Gastrocnemius medialis (tissue), 4 donors: ENCODE results near the gene TMPRSS4.

ENCODE experiments used
- POLR2A ChIP-seq, 2 donors: fragments of 450-650 bp; IDR thresholded peaks; one replicate each; pipeline ENCODE4 v1.6.1; 2017; ENCODE audit warnings: antibody characterized with exemption in 2 of 2, mild to moderate bottlenecking in 2 of 2, moderate library complexity in 2 of 2
- TF ChIP-seq, protein P1 (sequence below), 5 experiments: fragments of 450-650 bp in 3 of 5; fragments of 200-600 bp in 2 of 5; sonication (generic) in 2 of 5; IDR thresholded peaks in 4 of 5; conservative IDR thresholded peaks in 1 of 5; 1 replicate in 4 of 5; 2 replicates in 1 of 5; pipeline ENCODE4 v1.5.1; 2016 to 2019; ENCODE audit warnings: antibody characterized with exemption in 5 of 5, mild to moderate bottlenecking in 3 of 5, moderate library complexity in 3 of 5

DNA sequence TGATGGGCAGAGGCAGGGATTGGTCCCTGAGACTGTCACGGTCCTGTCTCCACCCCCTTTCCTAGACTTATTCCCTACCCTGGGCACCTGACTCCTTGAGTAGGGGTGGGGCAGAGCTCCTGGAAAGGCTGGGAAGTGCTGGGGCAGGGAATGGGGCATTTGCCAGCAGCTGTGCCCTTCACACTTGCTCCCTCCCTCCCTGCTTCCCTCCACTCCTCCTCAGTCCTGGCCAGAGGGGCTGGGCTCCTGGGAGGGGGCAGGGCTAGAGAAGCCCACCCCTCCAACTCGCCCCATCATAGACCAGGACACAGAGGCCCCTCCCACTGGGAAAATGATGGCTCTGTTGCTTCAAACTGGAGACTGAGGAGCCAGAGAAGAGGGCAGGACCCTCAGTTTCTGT, 88.0 kb downstream of the TMPRSS4 start:
- TF ChIP-seq, protein P1, sequence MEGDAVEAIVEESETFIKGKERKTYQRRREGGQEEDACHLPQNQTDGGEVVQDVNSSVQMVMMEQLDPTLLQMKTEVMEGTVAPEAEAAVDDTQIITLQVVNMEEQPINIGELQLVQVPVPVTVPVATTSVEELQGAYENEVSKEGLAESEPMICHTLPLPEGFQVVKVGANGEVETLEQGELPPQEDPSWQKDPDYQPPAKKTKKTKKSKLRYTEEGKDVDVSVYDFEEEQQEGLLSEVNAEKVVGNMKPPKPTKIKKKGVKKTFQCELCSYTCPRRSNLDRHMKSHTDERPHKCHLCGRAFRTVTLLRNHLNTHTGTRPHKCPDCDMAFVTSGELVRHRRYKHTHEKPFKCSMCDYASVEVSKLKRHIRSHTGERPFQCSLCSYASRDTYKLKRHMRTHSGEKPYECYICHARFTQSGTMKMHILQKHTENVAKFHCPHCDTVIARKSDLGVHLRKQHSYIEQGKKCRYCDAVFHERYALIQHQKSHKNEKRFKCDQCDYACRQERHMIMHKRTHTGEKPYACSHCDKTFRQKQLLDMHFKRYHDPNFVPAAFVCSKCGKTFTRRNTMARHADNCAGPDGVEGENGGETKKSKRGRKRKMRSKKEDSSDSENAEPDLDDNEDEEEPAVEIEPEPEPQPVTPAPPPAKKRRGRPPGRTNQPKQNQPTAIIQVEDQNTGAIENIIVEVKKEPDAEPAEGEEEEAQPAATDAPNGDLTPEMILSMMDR (IDR thresholded peaks at IDR 0.05 in 4 of 5, conservative IDR thresholded peaks at IDR 0.05 in 1 of 5): no peak
- no peak for TF ChIP-seq POLR2A (IDR thresholded peaks at IDR 0.05)
